Parathyroid adenoma (tissue), 2 donors: Measurements from ENCODE around the gene MYEOV.
A peak's percentile ranks its signal among the peaks of the same experiment; 100 is the strongest.

Source experiments
- H2AFZ ChIP-seq: fragments of 300-600 bp; sonication (generic); one replicate; pipeline ENCODE4 v1.7.0; 2017; ENCODE audit warnings: antibody characterized with exemption, mild to moderate bottlenecking
- H3K27ac ChIP-seq: fragments of 300-600 bp; sonication (generic); one replicate; pipeline ENCODE4 v1.7.0; 2017
- H3K27me3 ChIP-seq: fragments of 300-600 bp; sonication (generic); one replicate; pipeline ENCODE4 v1.7.0; 2017; ENCODE audit warnings: low read length; ENCODE audit not compliant: control insufficient read depth, insufficient read depth
- H3K36me3 ChIP-seq: fragments of 300-600 bp; sonication (generic); one replicate; pipeline ENCODE4 v1.7.0; 2017; ENCODE audit warnings: low read length; ENCODE audit not compliant: control insufficient read depth, insufficient read depth
- H3K4me1 ChIP-seq: fragments of 300-600 bp; sonication (generic); one replicate; pipeline ENCODE4 v1.7.0; 2017; ENCODE audit warnings: control low read depth
- H3K4me2 ChIP-seq: fragments of 300-600 bp; sonication (generic); one replicate; pipeline ENCODE4 v1.7.0; 2017; ENCODE audit warnings: low read length
- H3K4me3 ChIP-seq: fragments of 300-600 bp; sonication (generic); one replicate; pipeline ENCODE4 v1.7.0; 2017; ENCODE audit warnings: low read depth, low read length
- H3K79me2 ChIP-seq: fragments of 300-600 bp; sonication (generic); one replicate; pipeline ENCODE4 v1.7.0; 2017; ENCODE audit warnings: control low read depth
- H3K9ac ChIP-seq: fragments of 300-600 bp; sonication (generic); one replicate; pipeline ENCODE4 v1.7.0; 2017; ENCODE audit warnings: mild to moderate bottlenecking
- H3K9me3 ChIP-seq: fragments of 300-600 bp; sonication (generic); one replicate; pipeline ENCODE4 v1.7.0; 2017; ENCODE audit warnings: low read length; ENCODE audit not compliant: control insufficient read depth
- CTCF ChIP-seq: fragments of 300-600 bp; sonication (generic); IDR thresholded peaks from one replicate; pipeline ENCODE4 v1.7.0; 2017; ENCODE audit warnings: antibody characterized with exemption, mild to moderate bottlenecking
- donor health status: primary hyperparathyroidism.

Gene MYEOV

DNA sequence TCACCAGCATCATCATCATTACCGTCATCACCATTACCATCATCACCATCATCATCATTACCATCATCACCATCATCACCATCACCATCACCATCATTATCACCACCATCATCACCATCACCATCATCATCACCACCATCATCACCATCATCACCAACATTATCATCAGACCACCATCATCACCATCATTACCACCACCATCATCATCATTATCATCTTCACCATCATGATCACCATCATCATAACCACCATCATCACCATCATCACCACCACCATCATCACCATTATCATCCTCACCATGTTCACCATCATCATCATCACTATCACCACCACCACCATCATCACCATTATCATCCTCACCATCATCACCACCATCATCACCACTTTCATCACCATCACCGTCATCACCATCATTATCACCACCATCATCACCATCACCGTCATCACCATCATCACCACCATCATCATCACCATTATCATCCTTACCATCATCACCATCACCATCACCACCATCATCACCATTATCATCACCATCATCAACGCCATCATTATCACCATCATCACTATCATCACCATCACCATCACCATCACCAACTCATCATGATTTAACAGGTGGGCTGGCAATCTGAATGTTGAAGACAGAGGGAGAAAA is 2.4 kb upstream of the MYEOV start:
- Histone ChIP-seq H3K79me2 (no peaks in the 10 kb centered on the region), H3K36me3 (no peaks in the 10 kb centered on the region), H3K27ac (no peak overlapping the region), H3K4me1 (no peaks in the 10 kb centered on the region), H3K9me3 (no peaks in the 10 kb centered on the region), H3K9ac (no peak overlapping the region), H3K4me3 (no peak overlapping the region), H3K4me2 (no peak overlapping the region), H2AFZ (no peak overlapping the region), H3K27me3 (no peaks in the 10 kb centered on the region)
- no peak for TF ChIP-seq CTCF

DNA sequence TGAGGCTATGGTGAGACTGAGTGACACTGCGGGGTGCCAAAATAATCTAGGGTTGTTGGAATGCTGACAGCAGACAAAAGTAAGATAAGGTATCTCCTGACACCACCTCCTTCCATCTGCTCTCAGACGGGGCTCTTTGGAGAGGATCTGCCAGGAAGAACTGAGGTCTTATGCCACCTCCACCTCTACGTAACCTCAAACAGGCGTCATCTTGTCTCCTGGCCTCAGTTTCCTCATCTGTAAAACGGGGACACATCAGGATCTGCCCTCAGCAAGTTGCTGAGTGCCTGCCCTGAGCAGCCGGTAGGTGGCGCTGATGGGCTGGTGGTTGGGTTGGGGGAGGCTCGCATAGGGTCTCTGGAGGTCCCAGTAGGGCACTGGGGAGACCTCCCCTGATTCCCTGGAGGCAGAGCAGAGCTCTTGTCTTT is 1.7 kb upstream of the MYEOV start:
- Histone ChIP-seq H2AFZ (no peak overlapping the region), H3K4me2 (no peak overlapping the region), H3K79me2 (no peaks in the 10 kb centered on the region)

DNA sequence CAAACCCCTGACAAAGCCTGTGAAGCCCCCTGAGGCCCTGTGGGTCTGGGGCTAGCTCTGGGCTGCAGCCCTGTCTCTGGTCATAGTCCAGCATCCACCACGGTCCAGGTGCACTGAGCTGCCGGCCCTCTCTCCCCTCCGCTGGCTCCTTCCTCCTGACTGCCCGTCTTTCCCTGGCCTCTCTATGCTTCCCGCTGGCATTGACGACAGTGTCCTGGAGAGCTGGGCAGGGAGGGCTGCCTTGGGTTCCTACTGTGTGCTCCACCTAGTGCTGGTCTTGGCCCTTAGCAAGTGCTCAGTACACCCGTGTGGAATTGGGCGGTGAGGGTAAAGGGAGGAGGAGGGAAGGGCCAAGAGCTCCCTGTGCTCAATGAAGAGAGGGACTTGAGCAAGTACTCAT is 868 bp upstream of the MYEOV start:
- H3K79me2 ChIP-seq = no peaks in the 10 kb centered on the region
- no peaks in the 10 kb centered on the region for H3K4me1 ChIP-seq
- no peak overlapping the region for H3K4me3 ChIP-seq

More for the DNA sequence above, 1.7 kb upstream of the MYEOV start:
- TF ChIP-seq CTCF = peak; percentile 27
- H3K27ac ChIP-seq = no peak overlapping the region
- no peaks in the 10 kb centered on the region for H3K27me3 ChIP-seq
- no peaks in the 10 kb centered on the region for H3K36me3 ChIP-seq
- no peak overlapping the region for H3K4me3 ChIP-seq
- H3K9ac ChIP-seq = no peak overlapping the region
- no peaks in the 10 kb centered on the region for H3K4me1 ChIP-seq
- no peaks in the 10 kb centered on the region for H3K9me3 ChIP-seq

DNA sequence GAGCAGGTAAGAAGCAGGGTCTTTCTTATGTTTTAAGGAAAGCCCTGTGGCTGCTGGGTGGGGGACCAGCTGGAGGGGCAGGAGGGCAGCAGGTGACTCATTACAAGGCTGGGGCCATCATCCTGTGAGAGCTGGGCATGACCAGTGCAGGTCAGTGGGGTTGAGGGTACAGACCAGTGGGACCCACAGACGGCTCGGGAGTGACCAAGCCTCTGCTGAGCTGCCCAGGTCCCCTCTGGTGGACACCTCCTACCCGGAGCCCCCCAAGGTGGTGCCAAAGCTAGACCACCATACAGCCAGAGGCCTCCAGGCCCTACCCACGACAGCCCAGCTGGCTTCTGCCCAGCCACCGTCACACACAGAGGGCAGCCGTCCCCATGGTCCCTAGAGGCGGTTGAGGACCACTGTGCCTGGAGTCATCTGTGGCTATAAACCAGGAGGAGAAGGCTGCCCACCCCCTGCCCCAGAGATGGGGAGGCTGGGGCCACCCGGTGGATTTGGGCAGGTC is 670 bp downstream of the MYEOV start:
- no peak overlapping the region for H3K4me3 ChIP-seq
- TF ChIP-seq CTCF = no peak
- H3K36me3 ChIP-seq = no peaks in the 10 kb centered on the region
- H3K9ac ChIP-seq = no peak overlapping the region
- no peak overlapping the region for H3K4me2 ChIP-seq
- no peak overlapping the region for H2AFZ ChIP-seq
- no peaks in the 10 kb centered on the region for H3K9me3 ChIP-seq
- no peaks in the 10 kb centered on the region for H3K27me3 ChIP-seq
- no peaks in the 10 kb centered on the region for H3K4me1 ChIP-seq
- H3K79me2 ChIP-seq = no peaks in the 10 kb centered on the region
- H3K27ac ChIP-seq = no peak overlapping the region

More for the DNA sequence above, 868 bp upstream of the MYEOV start:
- Histone ChIP-seq H2AFZ (no peak overlapping the region), H3K9me3 (no peaks in the 10 kb centered on the region), H3K36me3 (no peaks in the 10 kb centered on the region), H3K9ac (no peak overlapping the region), H3K27me3 (no peaks in the 10 kb centered on the region), H3K27ac (no peak overlapping the region), H3K4me2 (no peak overlapping the region)
- TF ChIP-seq CTCF = no peak
